HG03354 (cell line): Measurements from ENCODE around the gene TXK.

Source experiments
- ATAC-seq: cut with Tn5 transposase; IDR thresholded peaks from one replicate; pipeline ENCODE4 v1.9.1; 2021; ENCODE audit warnings: mild to moderate bottlenecking; ENCODE audit not compliant: unreplicated experiment, poor library complexity, severe bottlenecking

Gene TXK

DNA sequence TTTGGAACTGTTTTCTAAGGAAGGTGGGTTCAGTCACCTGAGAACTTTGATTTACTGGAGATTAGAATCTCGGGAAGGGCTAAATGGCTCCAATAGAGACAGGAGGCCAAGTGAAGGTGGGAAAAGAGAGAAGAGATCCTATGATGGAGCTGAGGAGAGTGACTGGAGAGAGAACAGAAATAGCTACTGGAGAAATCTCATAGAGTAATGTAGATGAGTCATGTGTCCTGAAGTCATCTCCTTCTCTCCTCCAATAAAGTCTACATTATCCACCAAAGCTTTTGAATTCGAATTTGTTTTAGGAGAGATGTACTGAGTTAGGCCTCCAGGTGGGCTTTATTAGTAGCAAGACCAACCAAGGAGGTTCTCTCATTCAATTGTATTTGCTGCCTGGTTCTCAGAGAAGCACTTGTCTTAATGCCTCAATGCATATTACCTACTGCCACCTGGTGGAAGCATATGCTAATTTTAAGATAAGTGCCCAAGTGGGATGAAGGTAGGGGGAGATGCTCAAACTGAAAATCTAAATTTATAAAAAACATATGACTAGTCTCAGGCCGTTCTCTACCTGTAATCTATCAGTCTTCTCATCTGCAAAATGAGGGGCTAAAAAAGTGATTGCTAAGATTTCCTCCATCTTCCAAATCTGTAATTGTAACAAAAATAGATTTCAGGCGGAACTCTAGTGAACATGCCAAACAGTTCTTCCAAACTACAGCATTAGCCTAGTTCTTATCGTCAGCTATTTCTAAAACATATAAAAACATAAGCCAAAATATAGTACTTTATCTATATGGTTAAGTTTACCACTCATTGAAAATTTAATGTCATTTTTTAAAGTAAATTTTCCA lies 24.4 kb downstream of the TXK start:
- peak; percentile 86 for ATAC-seq

GRCh38 chr4:48108309-48109073 lies 25.6 kb downstream of the TXK start:
- ATAC-seq, result no peak

DNA sequence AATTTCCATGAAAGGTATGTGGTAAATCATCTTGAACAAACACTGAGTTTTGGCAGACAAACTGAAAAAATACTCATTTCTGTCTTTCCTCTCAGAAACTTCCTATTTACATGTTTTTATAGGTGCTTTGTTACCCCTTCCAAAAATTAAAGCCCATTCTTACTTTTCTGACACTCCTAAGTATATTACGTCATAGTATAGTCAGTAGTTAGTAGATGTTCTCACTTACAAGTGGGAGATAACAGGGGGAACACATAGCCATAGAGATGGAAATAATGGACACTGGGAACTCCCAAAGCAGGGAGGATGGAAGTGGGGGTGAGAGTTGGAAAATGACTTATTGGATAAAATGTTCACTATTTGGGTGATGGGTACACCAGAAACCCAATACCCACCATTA lies 28.8 kb downstream of the TXK start:
- no peak for ATAC-seq

DNA sequence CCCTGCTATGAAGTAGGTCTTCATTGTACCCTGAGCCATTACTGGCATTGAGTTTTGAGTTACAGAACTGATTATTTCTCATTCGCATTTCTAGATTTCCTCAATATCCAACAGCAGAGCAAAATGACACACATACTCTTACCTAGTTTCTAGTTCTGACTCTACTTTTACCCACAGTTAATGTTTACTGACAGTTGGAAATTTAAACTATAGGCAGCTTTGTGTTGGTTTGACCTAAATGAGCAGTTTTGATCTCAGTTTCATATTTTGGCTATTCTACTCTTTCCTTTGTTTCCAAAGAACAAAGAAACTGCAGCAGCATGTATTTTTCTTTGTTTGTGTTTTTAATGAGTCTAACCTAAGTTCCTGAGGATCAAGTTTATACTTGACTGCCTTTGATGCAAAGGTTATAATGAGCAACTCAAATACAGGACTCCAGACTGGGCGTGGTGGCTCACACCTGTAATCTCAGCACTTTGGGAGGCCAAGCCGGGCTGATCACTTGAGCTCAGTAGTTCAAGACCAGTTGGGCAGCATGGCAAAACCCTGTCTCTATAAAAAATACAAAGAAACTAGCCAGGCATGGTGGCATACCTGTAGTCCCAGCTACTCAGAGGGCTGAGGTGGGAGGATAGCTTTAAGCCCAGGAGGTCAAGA lies 30.4 kb downstream of the TXK start:
- peak; percentile 82 for ATAC-seq

DNA sequence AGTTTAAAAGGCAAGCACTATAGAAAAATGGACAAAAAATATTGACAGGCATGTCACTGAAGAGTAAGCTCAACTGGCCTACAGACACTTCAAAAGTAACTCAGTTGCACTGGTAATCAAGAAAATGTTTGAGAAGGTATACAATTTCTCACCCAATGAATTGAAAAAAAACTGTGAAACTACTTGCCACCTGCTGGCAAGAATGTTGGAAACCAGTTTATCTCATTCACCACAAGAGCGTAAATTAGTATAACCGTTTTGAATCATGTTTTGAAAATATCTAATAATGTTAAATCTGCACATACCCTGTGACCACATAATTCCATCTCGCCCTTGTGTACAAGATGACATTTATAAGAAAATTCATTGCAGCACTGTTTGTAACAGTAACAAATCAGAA lies 31.7 kb downstream of the TXK start:
- no peak for ATAC-seq

DNA sequence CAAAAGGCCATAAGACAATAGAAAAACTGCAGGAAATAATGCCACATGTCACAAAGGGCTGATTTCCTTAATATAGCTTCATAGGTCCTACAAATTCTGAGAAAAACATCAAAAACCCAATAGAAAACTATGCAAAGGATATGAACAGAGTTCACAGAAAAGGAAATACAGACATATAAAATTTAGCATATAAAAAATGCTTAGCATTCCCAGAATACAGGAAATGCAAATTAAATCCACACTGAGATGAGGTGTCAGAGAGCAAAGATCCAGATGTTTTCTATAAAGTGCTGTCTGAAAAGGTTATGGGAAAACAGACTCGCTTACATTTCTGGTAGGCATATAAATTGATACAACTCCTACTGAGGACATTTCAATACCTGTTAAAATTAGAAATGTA lies 33.8 kb downstream of the TXK start:
- no peak for ATAC-seq

GRCh38 chr4:48095441-48095840 lies 38.6 kb downstream of the TXK start:
- no peak for ATAC-seq

DNA sequence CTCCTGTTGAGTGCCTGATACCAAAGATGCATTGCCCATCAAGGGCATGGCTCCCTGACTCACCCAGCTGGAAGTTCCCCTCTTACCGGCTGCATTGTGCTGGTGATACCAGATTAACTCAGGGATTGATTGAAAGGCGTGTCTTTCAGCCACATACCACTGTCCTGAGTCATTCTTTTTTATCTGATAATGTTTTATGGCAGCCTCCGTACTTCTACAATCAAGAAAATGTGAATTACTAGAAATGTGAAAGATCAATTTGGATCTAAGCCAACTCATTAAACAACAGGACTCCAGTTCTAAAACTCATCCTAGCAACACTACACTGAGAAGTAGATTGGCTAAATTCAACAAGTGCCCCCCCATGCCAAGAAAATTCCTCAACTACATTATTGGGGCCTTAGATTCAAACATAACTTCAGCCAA lies 40.0 kb downstream of the TXK start:
- ATAC-seq, result no peak

DNA sequence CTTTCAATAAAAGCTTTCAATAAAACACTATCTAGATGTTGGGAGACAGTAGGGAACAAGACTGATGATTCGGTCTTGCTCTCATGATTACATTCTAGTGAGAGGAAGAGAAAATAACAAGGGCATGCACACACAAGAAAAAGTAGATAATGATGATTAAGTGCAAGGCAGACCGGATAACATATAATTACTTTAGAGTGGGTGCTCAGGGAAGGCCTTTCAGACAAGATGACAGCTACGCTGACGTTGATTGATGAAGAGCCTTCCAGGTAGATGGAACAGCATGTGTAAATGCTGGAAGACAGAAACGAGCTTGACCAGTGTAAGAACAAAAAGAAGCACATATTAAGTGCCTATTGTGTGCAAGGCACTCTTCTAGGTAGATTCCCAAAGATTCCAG lies 43.4 kb downstream of the TXK start:
- ATAC-seq, result no peak

DNA sequence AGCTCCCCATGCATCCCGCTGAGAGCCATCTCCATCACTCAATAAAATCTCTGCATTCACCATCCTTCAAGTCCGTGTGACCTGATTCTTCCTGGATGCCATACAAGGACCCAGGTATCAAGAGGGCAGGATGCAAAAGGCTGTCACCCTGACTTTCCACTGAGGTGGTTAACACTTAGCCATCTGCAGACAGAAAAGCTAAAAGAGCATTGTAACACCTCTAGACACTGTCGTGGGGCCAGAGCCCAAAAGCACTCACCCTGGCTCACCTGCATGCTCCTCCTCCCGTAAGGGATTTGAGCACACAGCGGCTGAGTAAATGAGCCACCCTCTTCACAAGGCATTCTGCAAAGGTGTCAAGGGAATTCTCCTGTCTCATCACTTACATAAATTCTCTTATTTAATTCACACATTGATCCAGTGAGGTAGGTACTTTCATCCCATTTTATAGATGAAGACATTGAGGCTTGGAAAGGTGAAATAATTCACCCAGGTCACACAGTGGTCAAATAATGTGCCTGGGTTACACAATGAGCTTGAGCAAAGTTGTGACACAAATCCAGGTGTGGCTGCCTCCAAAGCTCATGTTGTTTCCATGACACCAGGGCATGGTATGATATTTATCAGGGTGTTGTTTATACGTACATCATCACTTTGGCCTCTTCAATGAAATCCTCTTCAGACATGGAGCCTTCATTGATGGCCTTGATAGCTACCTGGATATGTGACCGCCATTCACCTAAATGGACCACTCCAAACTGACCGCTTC lies 48.0 kb downstream of the TXK start:
- ATAC-seq, result no peak

- ATAC-seq, result no peak
These were observed 51.1 kb downstream of the TXK start for GRCh38 chr4:48082956-48083355.

DNA sequence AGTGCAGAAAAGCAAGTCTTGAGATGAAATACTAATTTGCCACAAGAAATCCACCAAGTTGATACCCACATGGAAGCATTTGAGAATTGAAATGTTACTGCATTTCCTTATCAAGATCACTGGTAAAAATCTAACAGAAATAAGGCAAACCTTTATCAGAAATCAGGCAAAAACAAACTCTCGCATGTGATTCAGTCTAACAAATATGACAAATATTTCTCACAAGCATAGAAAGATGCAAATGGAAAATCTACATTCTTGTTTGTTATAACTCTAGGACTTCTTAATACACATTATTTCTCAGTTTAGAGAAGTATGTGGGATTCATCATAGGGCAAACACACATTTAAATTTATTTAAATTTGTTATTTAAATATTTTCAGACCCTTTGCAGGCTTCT lies 52.9 kb downstream of the TXK start:
- ATAC-seq, result no peak

DNA sequence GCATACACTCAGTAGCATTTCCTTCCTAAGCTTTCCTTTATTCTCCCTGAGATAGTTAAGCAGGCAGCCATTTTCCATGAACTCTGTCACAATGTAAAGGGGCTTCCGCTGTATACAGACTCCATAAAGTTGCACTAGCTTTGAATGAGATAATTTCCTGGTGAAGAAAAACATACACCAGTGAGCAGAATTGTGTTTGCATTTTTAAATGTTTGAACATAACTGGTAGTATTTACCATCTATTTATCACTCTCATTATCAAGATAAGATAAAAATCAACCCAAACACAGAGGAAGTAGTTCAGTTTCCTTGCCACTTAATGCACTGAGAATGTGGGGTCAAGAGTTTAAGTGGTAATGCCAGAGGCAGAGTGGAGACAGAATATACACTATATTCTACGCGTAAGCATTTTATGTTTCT lies 54.1 kb downstream of the TXK start:
- ATAC-seq, result no peak

DNA sequence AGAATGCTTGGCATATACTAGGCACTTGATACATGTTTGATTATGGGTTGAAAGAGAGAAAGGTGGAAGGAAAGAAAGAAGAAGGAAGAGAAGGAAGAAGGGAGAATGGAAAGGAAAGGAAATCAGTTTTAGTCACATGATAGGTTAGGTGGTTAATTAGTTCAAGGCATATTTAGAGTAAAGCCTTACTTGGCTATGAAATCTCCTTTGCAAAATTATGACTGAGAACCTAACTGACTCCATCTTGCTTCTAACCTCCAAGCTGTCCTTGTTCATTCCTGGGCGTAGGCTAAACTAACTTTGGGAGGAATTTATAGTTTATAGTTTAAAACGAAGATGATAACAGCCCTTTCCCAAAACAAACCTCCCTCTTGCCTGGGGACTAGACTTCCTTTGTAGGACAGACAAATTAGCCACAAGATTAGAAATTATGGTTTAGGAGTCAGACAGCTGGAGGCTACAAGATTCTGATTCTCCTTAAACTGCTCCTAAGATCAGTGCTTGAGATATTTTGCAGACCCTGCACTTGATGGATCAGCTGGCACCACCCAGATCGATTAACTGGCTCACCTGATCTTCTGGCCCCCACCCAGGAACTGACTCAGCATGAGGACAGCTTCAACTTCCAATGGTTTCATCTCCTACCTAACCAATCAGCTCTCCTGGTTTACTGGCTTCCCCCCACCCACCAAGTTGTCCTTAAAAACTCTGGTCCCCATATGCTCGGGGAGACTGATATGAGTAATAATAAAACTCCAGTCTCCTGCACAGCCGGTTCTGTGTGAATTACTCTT lies 55.0 kb downstream of the TXK start:
- ATAC-seq, result no peak

GRCh38 chr4:48078425-48078824 lies 55.6 kb downstream of the TXK start:
- no peak for ATAC-seq

DNA sequence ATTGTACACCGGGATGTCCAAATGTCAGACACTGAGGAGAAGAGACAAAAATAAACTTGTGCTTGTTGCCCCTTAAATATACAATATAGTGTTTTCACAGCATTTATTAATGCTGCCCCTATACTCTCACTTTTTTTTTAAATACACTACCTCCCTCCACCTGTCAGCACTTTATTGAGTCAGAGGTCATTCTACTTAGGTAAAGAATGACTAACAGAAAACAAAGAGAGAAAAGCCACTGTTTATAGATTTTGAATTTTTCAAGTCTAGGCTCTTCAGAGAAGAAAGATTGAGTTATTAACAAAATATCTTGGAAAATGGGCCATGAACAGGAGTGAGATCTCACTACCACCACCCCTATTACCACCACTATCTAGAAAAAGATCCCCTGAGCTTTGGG lies 59.4 kb downstream of the TXK start:
- no peak for ATAC-seq

GRCh38 chr4:48073567-48074103 lies 60.4 kb downstream of the TXK start:
- ATAC-seq, result no peak

- ATAC-seq, result no peak
These were observed 62.9 kb downstream of the TXK start for GRCh38 chr4:48071191-48071590.

- no peak for ATAC-seq
These were observed 65.0 kb downstream of the TXK start for GRCh38 chr4:48069026-48069425.
